ENCODE measurements around the gene FSIP1.

The FSIP1 gene

DNA sequence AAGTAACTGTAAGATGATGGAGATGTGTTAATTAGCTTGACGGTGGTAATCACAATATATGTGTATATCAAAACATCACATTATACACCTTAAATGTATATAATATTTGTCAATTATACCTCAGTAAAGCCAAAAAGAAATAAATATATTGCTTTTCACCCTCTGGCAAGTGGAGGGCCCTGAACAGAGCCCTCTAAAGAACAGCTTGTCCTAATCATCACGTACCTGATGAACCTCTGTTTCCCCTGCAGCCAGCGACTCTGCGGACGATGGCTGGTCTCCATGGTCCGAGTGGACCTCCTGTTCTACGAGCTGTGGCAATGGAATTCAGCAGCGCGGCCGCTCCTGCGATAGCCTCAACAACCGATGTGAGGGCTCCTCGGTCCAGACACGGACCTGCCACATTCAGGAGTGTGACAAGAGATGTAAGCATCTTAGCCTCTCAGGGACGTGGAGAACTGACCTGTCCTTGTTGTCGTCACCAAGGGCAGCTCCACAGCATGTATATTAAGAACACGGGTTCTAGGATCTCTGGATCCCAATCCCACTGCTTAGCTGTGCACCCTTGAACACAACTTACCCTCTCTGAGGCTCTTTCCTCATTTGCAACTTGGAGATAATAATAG lies 195.4 kb downstream of the FSIP1 start:
- Histone ChIP-seq H3K9me3 (ENCODE audit: control insufficient read depth, insufficient read depth, low read length) (no peaks in the 10 kb centered on the region), H3K4me3 (ENCODE audit: low read depth, low read length) (no peak overlapping the region), H3K27ac (ENCODE audit: low read depth, low read length) (no peak overlapping the region), H3K4me1 (ENCODE audit: control insufficient read depth, insufficient read depth, low read length) (peaks cover 8% of the 10 kb centered on the region), H3K9ac (ENCODE audit: low read depth, low read length) (no peak overlapping the region), H3K36me3 (ENCODE audit: control insufficient read depth, insufficient read depth, low read length) (peaks cover 100% of the 10 kb centered on the region), H3K27me3 (ENCODE audit: control insufficient read depth, insufficient read depth, low read length) (no peaks in the 10 kb centered on the region)

DNA sequence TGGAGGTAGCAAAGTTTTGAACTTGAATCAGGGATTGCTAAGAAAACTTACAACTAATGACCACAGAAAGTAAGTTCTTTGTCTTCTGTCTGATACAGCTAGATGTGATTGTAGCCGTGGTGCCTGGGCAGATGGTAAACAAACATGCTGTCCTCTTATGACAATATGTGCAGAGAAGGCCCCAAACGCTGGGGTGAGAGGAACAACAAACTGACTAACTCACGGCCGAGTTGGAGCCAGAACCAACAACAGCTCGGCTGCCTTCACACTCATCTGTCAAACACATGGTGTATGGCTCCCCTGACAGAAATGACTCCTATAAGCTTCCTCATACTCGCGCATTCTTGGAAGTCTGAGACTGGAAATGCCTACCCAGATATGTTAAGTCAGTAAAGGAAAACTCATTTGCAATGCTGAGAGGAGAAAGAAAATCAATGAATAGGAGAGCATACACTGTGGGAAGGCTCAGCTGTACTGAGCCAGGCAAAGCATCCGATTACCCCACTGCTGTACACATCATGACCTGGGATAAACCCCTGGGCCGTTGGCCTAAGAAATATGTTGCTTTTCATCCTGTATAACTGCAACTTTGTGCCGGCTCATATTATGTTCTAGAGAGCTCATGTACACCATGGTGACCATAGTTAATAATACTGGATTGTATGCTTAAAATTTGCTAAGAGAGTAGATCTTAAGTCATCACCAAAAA lies 196.1 kb downstream of the FSIP1 start:
- H3K4me3 ChIP-seq (ENCODE audit: low read depth, low read length): no peak overlapping the region
- no peaks in the 10 kb centered on the region for H3K27me3 ChIP-seq (ENCODE audit: control insufficient read depth, insufficient read depth, low read length)

DNA sequence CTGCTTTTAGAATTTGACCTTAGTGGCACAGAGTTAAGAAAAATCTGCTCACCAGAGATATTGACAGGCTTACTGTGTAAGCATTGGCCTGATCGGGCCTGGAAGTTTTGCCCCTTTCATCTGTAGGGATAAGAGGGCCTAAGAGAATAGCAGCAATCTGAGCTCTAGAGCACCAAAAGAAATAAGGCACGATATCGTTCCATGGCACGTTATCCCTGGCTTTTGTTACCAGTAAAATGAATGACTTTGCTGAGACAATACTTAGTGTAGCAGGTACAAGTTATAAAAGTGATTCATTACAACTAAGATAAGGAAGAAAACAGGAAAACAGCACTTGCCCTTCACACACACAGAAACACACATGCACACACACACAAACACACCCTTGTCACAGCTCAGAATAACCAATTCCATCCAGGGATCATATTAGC lies 196.8 kb downstream of the FSIP1 start:
- Histone ChIP-seq H3K27ac (ENCODE audit: low read depth, low read length) (no peak overlapping the region), H3K4me3 (ENCODE audit: low read depth, low read length) (no peak overlapping the region), H3K9me3 (ENCODE audit: control insufficient read depth, insufficient read depth, low read length) (no peaks in the 10 kb centered on the region), H3K4me1 (ENCODE audit: control insufficient read depth, insufficient read depth, low read length) (peaks cover 14% of the 10 kb centered on the region), H3K27me3 (ENCODE audit: control insufficient read depth, insufficient read depth, low read length) (no peaks in the 10 kb centered on the region), H3K9ac (ENCODE audit: low read depth, low read length) (no peak overlapping the region), H3K36me3 (ENCODE audit: control insufficient read depth, insufficient read depth, low read length) (peaks cover 92% of the 10 kb centered on the region)

More for the DNA sequence above, 196.1 kb downstream of the FSIP1 start:
- peaks cover 98% of the 10 kb centered on the region for H3K36me3 ChIP-seq (ENCODE audit: control insufficient read depth, insufficient read depth, low read length)
- peaks cover 14% of the 10 kb centered on the region for H3K4me1 ChIP-seq (ENCODE audit: control insufficient read depth, insufficient read depth, low read length)
- H3K27ac ChIP-seq (ENCODE audit: low read depth, low read length): no peak overlapping the region
- no peak overlapping the region for H3K9ac ChIP-seq (ENCODE audit: low read depth, low read length)
- no peaks in the 10 kb centered on the region for H3K9me3 ChIP-seq (ENCODE audit: control insufficient read depth, insufficient read depth, low read length)

DNA sequence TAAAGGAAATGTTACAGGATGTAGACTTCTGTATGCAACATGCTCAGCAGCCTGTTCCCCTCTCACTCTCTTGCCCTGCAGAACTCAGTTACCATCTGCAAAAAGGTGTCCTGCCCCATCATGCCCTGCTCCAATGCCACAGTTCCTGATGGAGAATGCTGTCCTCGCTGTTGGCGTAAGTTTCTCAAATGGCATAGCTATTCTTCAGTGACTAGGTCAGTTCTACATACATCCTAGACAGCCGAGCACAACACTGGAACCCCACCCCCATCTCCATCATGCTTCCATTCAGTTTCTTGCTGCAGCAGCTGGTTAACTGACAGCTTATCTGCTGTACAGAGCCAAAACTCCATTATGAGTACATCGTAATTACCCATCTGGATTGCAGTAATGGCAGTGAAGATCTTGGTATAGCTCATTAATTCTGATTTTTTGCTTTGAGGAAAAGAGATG lies 197.2 kb downstream of the FSIP1 start:
- Histone ChIP-seq H3K4me3 (ENCODE audit: low read depth, low read length) (no peak overlapping the region), H3K27ac (ENCODE audit: low read depth, low read length) (no peak overlapping the region)

GRCh38 chr15:39584662-39585388 lies 197.8 kb downstream of the FSIP1 start:
- no peaks in the 10 kb centered on the region for H3K9me3 ChIP-seq (ENCODE audit: control insufficient read depth, insufficient read depth, low read length)
- H3K27ac ChIP-seq (ENCODE audit: low read depth, low read length): no peak overlapping the region
- H3K36me3 ChIP-seq (ENCODE audit: control insufficient read depth, insufficient read depth, low read length): peaks cover 81% of the 10 kb centered on the region
- no peak overlapping the region for H3K4me3 ChIP-seq (ENCODE audit: low read depth, low read length)
- peaks cover 16% of the 10 kb centered on the region for H3K4me1 ChIP-seq (ENCODE audit: control insufficient read depth, insufficient read depth, low read length)
- H3K27me3 ChIP-seq (ENCODE audit: control insufficient read depth, insufficient read depth, low read length): no peaks in the 10 kb centered on the region
- no peak overlapping the region for H3K9ac ChIP-seq (ENCODE audit: low read depth, low read length)

More for the DNA sequence above, 197.2 kb downstream of the FSIP1 start:
- H3K4me1 ChIP-seq (ENCODE audit: control insufficient read depth, insufficient read depth, low read length): peaks cover 14% of the 10 kb centered on the region
- H3K36me3 ChIP-seq (ENCODE audit: control insufficient read depth, insufficient read depth, low read length): peaks cover 87% of the 10 kb centered on the region
- no peaks in the 10 kb centered on the region for H3K27me3 ChIP-seq (ENCODE audit: control insufficient read depth, insufficient read depth, low read length)
- no peaks in the 10 kb centered on the region for H3K9me3 ChIP-seq (ENCODE audit: control insufficient read depth, insufficient read depth, low read length)
- H3K9ac ChIP-seq (ENCODE audit: low read depth, low read length): no peak overlapping the region

GRCh38 chr15:39584266-39584659 lies 198.4 kb downstream of the FSIP1 start:
- H3K27ac ChIP-seq (ENCODE audit: low read depth, low read length): no peak overlapping the region
- no peak overlapping the region for H3K9ac ChIP-seq (ENCODE audit: low read depth, low read length)
- H3K36me3 ChIP-seq (ENCODE audit: control insufficient read depth, insufficient read depth, low read length): peaks cover 75% of the 10 kb centered on the region
- 0 out of 2 replicates have a peak, but pooled peaks cover under 1% of the 10 kb centered on the region for H3K27me3 ChIP-seq (ENCODE audit: control insufficient read depth, insufficient read depth, low read length)
- no peaks in the 10 kb centered on the region for H3K9me3 ChIP-seq (ENCODE audit: control insufficient read depth, insufficient read depth, low read length)
- H3K4me3 ChIP-seq (ENCODE audit: low read depth, low read length): no peak overlapping the region
- H3K4me1 ChIP-seq (ENCODE audit: control insufficient read depth, insufficient read depth, low read length): peaks cover 19% of the 10 kb centered on the region

- peaks cover 25% of the 10 kb centered on the region for H3K4me1 ChIP-seq (ENCODE audit: control insufficient read depth, insufficient read depth, low read length)
- no peak overlapping the region for H3K27ac ChIP-seq (ENCODE audit: low read depth, low read length)
- H3K9ac ChIP-seq (ENCODE audit: low read depth, low read length): no peak overlapping the region
- peaks cover 70% of the 10 kb centered on the region for H3K36me3 ChIP-seq (ENCODE audit: control insufficient read depth, insufficient read depth, low read length)
- H3K27me3 ChIP-seq (ENCODE audit: control insufficient read depth, insufficient read depth, low read length): peaks cover 6% of the 10 kb centered on the region; the same call in 1 of the 2 replicates
- no peak overlapping the region; the same call in 1 of the 2 replicates for H3K4me3 ChIP-seq (ENCODE audit: low read depth, low read length)
- H3K9me3 ChIP-seq (ENCODE audit: control insufficient read depth, insufficient read depth, low read length): no peaks in the 10 kb centered on the region
Measured at GRCh38 chr15:39583596-39584265, 198.9 kb downstream of the FSIP1 start.

- no peak overlapping the region for H3K27ac ChIP-seq (ENCODE audit: low read depth, low read length)
- peak overlapping the region; percentile 88 for H3K4me3 ChIP-seq (ENCODE audit: low read depth, low read length)
- H3K27me3 ChIP-seq (ENCODE audit: control insufficient read depth, insufficient read depth, low read length): peaks cover 9% of the 10 kb centered on the region; the same call in 1 of the 2 replicates
- peaks cover 64% of the 10 kb centered on the region for H3K36me3 ChIP-seq (ENCODE audit: control insufficient read depth, insufficient read depth, low read length)
- H3K4me1 ChIP-seq (ENCODE audit: control insufficient read depth, insufficient read depth, low read length): peaks cover 28% of the 10 kb centered on the region
- no peak overlapping the region for H3K9ac ChIP-seq (ENCODE audit: low read depth, low read length)
- no peaks in the 10 kb centered on the region for H3K9me3 ChIP-seq (ENCODE audit: control insufficient read depth, insufficient read depth, low read length)
Measured at GRCh38 chr15:39582977-39583595, 199.6 kb downstream of the FSIP1 start.

DNA sequence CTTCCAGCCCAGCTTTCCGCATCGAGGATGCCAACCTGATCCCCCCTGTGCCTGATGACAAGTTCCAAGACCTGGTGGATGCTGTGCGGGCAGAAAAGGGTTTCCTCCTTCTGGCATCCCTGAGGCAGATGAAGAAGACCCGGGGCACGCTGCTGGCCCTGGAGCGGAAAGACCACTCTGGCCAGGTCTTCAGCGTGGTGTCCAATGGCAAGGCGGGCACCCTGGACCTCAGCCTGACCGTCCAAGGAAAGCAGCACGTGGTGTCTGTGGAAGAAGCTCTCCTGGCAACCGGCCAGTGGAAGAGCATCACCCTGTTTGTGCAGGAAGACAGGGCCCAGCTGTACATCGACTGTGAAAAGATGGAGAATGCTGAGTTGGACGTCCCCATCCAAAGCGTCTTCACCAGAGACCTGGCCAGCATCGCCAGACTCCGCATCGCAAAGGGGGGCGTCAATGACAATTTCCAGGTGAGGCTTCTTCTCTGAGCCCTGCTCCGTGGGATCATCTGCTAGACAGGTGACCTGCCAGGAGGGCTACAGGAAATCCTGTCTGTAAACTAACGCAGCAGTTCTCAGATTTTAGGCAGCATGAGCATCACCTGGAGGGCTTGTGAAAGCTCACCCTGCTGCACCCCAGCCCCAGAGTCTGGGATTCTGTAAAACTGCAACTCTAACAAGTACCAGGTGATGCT lies 200.2 kb downstream of the FSIP1 start:
- no peak overlapping the region for H3K27ac ChIP-seq (ENCODE audit: low read depth, low read length)
- peaks cover 28% of the 10 kb centered on the region for H3K4me1 ChIP-seq (ENCODE audit: control insufficient read depth, insufficient read depth, low read length)
- 0 out of 2 replicates have a peak overlapping the region, but pooled peaks have one; percentile 11 for H3K9ac ChIP-seq (ENCODE audit: low read depth, low read length)
- no peaks in the 10 kb centered on the region for H3K9me3 ChIP-seq (ENCODE audit: control insufficient read depth, insufficient read depth, low read length)
- peak overlapping the region; percentile 88 for H3K4me3 ChIP-seq (ENCODE audit: low read depth, low read length)
- peaks cover 9% of the 10 kb centered on the region; the same call in 1 of the 2 replicates for H3K27me3 ChIP-seq (ENCODE audit: control insufficient read depth, insufficient read depth, low read length)
- H3K36me3 ChIP-seq (ENCODE audit: control insufficient read depth, insufficient read depth, low read length): peaks cover 57% of the 10 kb centered on the region
